SKM-1 treated with dmso at 0.1 percent for 144 hours (cell line): ENCODE data around the gene ANTXR2.
A peak's percentile ranks its signal among the peaks of the same experiment; 100 is the strongest.

ENCODE experiments used
- DNase-seq: peaks from one replicate; lab custom pipeline; 2025; ENCODE audit not compliant: unreplicated experiment; lab: John Stamatoyannopoulos, UW

Gene ANTXR2

DNA sequence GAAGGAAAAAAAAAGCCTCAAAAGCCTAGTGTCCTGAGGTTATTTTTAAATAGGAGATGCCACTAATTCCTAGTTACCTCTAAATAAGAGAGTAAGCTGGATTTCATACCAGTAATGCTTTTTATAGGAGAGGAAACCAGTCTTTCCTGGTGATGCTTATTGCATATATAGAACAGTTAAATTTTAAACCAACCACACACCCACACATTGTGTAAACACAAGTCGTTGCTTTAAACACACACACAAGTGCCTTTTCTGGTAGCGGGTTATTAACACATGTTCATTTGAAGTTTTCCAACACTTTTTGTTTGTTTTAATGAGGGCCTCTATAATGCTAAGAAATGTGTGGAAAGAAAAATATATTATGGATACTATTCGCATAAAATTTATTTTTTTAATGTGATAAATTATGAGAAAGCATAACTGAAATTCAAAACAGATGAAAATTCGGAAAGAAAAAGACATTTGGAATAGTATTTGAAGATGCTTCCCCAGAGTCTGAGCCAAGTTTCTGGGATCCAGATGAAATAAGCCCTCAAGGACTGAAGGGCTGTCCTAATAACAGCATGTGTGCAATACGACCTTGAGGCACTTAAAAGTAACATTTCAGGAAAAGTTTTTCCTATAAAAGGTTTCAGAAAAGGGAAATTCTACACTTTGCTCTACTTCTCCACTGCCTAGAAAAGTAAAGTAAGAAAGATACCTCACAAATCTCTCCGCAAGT, 2.0 kb downstream of the ANTXR2 start:
- no peak for DNase-seq

DNA sequence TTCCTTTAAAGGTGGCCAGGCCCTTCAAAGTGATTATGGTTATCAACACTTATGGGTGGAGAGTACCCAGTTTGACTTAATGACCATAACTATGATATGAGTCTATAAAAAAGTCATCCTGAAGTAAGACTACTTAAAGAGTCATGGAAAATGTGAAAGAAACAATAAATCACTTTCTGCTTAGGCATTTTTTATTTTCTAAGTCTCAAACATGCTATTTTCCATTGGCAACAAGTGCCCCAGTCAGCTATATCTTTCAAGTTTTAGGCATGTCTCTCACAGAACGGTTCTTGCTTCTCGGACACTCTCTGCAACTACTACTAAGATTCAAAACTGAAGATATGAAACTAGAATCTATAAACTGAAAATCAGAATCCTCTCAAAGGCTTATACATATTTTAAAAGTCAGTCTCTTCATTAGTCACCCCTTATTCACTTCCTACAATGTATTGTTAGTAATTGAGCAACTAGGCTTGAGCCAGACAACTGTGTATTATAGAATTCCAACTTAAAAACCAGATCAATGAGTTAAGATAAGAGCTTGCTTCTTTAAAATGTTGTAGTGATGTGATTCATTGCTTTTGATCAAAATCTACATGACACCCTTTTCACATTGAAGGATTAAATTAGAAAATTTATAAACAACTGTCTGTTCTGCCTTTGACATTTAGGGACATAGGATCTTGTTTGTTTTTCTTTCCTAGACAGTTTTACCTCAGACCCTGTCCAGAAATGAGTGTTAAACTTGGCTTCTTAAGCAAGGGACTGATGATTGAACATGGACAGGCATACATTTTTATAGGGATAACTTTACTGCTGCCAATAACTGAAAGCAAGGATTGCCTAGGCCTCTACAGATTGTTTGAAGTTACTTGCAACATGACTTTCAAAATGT, 2.9 kb downstream of the ANTXR2 start:
- DNase-seq = no peak

DNA sequence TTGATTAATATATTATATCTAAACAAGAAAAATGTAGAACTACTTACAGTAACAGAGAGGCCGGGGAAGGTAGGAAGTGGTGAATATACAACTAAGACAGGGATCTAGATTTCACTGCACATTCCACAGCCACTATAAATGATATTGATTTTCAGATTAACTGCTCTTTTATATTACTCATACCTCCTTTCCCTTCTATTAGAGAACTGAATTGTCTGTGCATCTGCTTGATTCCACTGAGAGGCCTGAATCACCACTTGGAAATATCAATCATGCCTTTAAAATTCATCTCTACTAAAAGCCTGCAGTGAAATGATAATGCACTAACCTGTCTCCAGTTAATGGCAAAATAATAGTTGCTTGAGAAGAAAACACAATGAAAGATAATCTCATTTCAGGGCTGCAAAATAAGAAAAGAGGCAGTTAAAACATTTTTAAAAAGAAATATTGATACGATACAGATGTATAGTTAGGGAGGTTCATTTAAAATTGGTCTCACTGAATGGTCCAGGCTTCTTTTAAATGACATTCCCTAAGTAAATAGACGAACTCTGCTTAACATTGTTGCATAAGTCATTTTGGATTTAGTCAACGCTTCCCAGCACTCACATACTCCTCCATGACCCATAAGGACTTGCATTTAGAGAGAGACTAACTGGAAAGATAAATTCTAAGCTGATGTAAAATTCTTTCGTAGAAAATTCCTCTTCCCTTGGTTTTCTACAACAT, 3.8 kb downstream of the ANTXR2 start:
- no peak for DNase-seq

DNA sequence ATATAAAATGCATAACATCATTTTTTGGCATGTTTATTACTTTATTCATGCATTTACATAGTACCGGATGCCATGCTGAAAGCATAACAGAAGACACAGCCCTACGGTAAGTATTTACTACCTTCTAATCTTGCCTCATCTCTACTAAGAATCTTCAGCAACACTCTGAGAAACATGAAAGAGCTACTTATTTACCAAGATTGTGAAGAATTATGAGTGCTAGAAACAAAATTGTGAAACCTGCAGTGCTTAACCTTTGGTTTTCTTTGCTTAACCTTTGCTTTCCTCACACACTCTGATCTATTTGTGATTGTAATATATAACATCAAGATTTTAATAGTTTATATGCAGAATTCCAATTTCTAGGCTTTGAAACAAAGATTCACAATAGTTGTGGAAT, 7.4 kb downstream of the ANTXR2 start:
- DNase-seq = no peak

DNA sequence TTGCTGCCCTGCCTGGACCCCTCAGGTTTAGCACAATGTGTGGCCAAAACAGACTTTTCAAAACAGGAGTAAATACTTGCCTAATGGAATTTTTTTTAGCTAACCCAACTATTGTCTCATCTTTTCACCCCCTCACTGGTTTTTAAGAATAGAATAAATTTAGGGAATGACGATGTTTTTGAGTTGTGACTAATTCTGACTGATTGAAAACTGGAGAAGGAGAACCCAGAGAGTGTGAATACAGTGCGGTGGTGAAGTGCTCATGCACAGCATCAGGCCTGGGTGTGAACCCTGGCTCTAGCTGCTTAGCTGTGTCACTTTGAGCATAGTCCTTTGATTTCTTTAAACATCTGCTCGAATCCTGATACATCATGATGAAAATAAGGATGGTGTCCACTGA, 10.5 kb downstream of the ANTXR2 start:
- DNase-seq = no peak

DNA sequence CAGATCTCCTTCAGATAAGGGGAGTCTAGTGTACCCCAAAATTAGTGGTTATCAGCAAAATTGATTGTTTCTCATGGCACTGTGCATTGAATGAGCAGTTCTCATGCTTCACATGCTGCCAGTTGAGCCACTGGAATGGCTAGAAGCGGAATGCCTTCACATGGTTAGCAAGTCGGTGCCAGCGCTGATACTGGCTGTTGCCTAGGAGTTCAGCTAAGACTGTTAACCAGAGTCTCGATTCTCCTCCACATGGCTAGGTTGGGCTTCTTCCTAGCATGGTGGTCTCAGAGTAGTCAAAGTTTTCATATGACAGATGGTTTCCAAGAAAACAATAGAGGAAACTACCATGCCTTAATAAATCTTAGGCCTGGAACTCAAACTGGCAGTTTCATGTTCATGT, 12.2 kb downstream of the ANTXR2 start:
- no peak for DNase-seq

DNA sequence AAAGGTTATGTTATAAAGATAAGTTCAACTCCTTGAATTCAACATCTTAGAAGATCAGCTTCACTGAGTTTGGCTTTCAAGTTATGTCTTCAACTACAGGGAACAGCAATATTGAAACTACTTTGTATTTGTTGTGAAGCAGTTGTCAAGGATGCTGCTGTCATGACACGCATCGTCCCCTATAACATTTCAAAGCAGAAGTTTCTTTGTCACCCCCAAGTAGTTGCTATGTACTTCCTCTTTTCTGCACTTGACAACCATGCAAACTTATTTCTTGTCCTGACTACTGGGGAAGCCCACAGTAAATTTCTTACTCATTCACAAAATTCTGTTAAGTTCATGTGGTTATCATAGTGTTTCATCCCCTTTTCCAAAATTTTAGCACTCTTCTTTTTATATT, 14.3 kb downstream of the ANTXR2 start:
- peak; percentile 99 for DNase-seq

DNA sequence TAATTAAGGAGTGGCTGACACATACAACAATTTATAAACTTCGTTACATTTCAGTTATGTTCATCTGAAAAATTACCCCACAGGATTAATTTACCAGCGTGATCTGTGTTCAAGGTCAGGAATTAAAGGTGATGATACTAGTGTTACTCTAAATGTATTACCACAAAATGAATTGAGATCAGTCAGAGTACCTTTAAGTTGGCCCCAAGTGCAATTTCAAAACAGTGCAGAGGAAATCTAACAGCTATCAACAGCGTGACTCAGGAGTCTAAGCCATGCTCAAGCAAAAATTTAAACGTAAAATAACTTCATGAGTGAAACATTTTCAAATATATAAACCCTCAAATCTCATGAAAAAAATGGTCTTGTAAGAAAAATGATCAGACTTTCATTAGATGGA, 18.7 kb downstream of the ANTXR2 start:
- no peak for DNase-seq

DNA sequence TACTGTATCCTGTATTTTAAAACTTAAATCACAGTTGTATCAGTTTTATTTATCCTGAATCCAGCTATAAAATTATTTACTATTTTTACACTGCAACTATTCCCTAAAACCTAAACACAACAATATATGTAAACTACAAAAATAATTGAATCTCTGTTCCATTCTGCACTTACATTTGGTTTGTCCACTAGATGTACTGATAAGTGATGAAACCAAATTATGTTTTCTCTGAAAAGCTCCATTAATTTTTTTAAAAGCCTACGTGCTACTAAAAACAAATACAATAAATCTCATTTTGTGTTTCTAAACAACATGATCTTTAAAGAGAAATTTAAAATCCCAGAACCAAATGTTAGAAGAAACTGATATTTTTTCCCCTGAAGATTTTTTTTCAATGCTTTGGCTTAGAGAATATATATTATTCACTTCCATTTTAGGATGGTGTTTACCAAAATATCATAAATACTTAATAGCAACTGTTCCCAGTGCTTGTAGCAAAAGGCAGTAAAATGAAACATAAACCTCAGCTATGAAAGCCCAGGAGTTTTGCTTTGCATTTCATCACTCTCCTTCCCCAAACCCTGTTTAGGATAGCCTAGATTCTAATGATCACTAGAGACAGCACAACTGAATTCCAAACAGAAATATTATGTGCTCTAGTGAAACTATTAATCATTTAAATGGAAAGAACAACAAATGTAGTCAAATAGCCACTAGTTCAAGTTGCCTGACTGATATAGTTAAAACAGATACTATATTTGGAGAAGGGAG, 19.7 kb downstream of the ANTXR2 start:
- DNase-seq = no peak

DNA sequence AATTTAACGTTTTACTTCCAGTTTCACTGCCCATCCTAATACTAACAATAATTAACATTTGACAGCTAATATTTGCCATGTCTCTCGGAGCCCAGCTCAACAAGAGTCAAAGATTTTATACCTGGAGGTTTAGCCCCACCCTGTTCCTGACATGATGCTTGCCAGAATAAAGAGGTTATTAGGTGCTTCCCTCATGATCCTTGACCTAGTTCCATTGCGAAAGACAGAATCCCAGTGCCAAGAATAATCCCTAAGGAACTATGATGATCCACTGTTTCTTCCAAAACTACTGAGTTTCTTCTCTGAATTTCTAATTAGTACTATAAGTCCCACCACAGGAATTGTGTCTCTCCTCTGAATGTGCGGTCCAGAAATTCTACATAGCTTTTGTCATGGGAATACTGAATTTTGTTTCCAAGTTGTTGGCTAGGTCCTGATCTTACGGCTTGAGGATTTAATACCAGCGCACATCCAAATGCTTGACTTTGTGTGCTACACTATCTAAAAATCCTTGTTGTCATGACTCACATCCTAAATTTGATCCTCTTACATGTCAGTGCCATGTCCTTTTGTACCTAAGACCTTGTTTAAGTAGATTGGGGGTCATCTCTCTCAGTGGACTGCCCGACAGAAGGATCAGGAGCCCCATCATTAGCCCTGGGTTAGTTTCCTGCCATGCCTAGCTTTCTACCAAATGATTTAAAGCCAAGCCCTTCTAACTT, 23.1 kb downstream of the ANTXR2 start:
- DNase-seq = no peak

DNA sequence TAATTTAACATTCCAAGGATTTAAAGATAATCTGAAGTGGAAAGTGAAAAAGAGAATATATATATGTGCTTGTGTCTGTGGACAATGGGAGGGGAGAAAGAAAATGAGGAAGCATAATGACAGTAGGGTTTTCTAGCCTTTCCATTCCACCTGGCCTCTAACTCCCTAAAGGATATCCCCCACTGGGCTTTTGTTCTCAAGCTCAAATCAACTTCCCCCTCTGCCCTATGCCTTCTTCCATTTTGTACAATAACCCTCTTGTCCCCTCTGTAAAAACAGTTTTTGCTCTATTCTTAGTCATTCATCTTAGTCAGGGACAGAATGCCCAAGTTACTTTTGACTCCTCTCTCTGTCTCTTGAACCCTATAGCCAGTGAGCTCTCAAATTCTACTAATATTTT, 23.6 kb downstream of the ANTXR2 start:
- no peak for DNase-seq

DNA sequence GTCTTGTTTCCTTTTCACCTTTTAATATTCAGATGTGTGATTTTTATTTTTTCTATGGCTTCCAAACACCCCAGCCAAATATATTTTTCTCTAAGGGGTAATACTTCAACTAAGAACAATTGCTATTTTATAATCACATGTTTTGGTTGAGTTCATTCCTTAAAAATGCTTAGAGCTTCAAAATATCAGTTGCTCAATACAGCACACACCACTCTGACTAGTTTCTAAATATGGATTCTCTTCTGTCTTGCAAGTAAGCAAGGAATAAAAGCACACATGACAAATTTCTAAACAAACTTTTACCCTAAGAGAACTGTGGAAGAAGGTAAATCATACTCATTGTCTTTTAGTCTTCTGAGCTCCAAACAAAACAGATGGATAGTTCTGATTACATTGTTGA, 27.2 kb downstream of the ANTXR2 start:
- DNase-seq = no peak

DNA sequence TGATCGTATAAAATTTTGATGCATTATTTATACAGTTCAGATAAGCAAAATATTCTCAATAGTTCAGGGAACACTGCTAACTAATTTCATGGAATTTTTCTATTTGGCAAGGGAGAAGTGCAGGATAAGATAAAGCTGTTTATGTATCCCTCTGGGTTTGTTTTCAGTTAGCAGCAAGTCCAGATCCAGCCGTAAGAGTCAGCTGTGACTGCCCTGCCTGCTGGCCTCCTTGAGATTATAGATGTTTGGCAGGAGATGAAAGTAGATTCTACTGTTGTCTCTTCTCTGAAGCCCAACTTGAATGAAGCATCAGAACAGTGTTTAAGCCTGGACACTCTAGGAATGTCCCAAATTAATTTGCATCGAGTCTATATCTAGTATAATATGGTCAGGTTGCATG, 29.5 kb downstream of the ANTXR2 start:
- no peak for DNase-seq

DNA sequence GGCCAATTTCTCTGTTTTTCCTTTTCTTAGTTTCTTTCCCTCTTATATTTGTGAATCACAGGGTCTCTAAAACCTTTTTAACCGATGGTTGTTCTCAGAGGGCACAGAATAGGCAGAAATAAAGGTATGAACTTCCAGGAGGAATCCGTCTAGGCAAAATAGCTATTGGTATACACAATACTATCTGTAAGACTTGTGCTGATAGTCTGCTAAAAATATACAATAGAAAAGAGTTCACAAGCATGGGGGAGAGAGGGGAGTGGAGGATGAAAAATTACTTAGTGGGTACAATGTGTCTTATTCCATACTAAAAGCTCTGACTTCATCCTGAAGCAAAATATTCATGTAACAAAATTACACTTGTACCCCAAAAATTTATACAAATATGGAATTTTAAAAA, 30.2 kb downstream of the ANTXR2 start:
- no peak for DNase-seq

DNA sequence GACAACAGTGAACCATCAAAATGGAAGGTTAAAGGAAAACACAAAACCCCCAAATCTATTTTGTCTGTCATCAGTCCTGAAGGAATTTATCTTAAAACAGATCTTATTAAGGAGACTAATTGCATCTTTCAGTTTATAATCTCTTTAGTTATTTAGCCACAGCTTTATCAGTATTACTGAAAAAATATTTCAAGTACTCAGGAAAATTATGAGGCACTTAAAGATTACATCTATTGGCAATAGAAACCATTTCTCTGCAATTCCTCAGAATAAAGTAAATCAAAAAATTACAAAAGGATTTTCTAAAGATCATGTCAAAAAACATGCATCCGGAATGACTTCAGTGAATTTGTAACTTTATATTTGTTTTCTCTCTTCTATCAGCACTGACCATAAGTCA, 35.2 kb downstream of the ANTXR2 start:
- DNase-seq = no peak

DNA sequence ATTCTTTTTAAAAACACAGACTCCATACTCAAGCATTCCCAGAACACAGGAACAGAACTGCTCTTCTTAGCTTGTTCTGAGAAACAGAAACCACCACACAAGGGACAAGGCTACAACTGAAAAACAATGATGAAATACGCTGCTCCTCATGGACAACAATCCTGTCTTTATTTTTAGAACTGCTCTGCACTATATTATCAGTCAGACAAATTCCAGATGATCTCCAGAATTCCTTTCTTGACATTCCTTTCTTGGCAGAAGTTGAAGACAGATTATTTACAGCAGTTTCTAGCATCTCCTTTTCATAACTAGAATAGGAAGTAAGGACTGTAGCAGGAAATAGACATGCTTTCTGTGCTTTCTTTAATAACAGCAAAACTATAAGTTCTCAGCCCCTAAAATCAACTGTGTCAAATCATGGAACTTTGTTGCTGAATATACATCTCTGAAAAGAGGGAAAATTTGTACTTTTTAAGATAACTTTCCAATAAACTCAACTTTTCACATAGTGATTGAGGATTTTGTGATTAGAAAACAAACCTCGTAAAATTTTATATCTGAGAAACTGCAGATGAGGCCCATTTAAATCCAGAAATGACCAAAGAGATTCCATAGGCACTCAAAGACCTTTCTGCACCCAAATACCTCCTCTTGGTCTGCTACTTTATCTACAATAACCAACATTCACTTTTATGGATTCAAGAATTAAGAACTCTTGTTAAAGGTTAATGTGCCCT, 35.9 kb downstream of the ANTXR2 start:
- DNase-seq = no peak

DNA sequence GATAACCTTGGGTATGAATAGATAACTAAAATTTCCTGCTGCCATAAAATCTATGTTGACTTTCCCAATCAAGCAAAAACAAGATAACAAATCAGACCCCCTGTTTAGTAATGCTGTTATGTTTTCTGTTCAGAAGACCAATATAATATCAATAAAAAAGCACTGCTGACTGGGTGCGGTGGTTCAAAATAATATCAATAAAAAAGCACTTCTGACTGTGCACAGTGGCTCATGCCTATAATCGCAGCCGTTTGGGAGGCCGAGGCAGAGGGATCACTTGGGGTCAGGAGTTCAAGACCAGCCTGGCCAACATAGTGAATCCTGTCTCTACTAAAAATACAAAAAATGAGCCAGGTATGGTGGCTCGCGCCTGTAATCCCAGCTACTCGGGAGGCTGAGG, 36.7 kb downstream of the ANTXR2 start:
- no peak for DNase-seq

DNA sequence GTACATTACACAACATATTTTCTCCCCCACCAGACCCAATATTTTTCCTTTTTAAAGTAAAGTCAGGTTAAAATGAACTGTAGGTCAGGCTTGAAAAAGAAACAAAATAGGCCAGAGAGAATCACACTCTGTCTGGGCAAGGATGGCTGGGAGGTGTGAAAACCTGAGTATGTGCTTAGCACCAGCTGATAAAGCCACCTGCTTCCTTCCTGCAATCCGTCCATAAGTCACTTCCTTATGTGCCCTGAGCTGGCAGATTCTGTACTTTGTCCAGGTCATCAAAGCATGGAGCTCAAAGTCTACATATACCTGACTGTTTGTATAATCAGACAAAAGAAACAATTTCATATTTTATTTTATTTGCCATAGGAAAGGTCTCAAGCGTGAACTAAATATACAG, 37.7 kb downstream of the ANTXR2 start:
- DNase-seq = peak; percentile 18

DNA sequence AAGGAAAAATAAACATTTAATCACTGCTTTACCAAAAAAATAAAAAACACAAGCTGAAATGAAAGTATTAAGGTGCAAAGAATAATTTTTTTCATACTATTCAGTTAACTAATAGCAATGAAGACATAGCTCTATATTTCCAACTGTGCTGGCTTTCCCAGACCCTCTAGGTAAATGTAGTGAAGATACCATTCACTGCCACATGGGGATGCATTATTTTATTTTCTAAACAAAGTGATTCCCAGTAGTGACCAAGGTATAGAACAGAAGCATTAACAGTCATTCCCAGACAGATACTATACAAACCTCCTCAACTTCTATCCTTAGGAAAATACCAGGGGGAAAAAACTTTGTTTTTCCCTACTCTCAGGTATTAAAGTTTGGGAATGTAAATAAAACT, 39.4 kb downstream of the ANTXR2 start:
- no peak for DNase-seq

DNA sequence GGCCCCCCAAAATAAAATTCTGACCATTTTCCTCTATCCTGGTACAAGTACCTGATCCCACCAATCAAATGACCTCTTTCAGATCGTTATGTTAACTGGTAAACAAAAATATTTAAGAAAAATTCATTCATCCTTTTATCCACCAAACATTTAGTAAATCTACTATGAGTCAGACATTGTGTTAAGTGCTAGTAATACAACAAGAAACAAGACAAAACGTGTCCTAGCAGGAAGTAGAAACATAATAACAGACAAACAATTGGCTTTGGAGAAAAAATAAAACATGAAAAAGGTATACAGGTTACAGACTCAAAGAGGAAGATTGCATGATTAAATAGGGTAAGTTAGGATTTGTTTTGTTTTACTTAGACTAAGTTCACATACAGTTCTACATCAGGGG, 43.7 kb downstream of the ANTXR2 start:
- no peak for DNase-seq
